Heart left ventricle (tissue), 13 donors: ENCODE results near the gene SCN9A.

Experiments used
- CTCF ChIP-seq, 12 donors: fragments of 200-600 bp; sonication (generic) in 4 of 12; IDR thresholded peaks; one replicate each; pipeline versions ENCODE4 v1.5.0 to v1.8.0; 2018 to 2022; ENCODE audit warnings: antibody characterized with exemption in 12 of 12, mild to moderate bottlenecking in 5 of 12
- POLR2A ChIP-seq, 2 donors: fragments of 450-650 bp; IDR thresholded peaks; one replicate each; pipeline ENCODE4 v1.6.1; 2017; ENCODE audit warnings: antibody characterized with exemption in 2 of 2, mild to moderate bottlenecking in 2 of 2, moderate library complexity in 2 of 2
- donor health status: ischemic (EF 13 %, LVEDD 7.1; RV severe dilation, severe dysfunction).
- donor health status: DM: no; HTN: yes; CAD: no.
- donor health status: DM: no; HTN: no; CAD: no.
- donor health status: ischemic (EF 25% LVEDD 6.9; RV normal size, moderate dysfunction).
- donor health status: ischemic (EF 25% LVEDD 5.7; RV mildly dilated, moderate dysfunction).
- donor health status: ischemic (EF 35%, LVEDD 5.7; RV mildly dilated, moderate dysfunction).
- donor health status: nonischemic (EF 11% LVEDD 7.7; RV severe dilation, severe dysfunction).
- donor health status: DM: yes; HTN: yes; CAD: no.
- donor health status: PGD.
- donor health status: ischemic (EF 29% LVEDD 5.4; RV normal size, mild dysfunction).
- donor health status: nonischemic (EF 23%, LVEDD 6.1; RV moderate dilation, normal function).

GRCh38 chr2:166156985-166157490 lies 218.7 kb downstream of the SCN9A start:
- TF ChIP-seq CTCF (IDR thresholded peaks at IDR 0.05), result no peak
- TF ChIP-seq POLR2A (IDR thresholded peaks at IDR 0.05), result no peak
